Epithelial cell of esophagus (primary cell): ENCODE data around the gene COL8A2.
"Not testable (repeated sequence)": the region's sequence is repeated elsewhere in the genome, so short reads cannot be mapped to it uniquely, and the experiment has no call there.

ENCODE experiments used
- DNase-seq: peaks from one replicate; pipeline ENCODE4 v3.0.0; 2010; ENCODE audit warnings: low read depth
- H3K4me3 ChIP-seq: 2 replicates; pipeline ENCODE4 v1.5.1; 2011; ENCODE audit warnings: mild to moderate bottlenecking, low read length, control low read depth
- TF ChIP-seq, protein P1 (sequence below): IDR thresholded peaks from 2 replicates; pipeline ENCODE4 v1.5.1; 2011; ENCODE audit warnings: low read depth, mild to moderate bottlenecking, low read length, control low read depth, inconsistent platforms; ENCODE audit not compliant: insufficient read depth; ENCODE audit errors: missing control alignments

The COL8A2 gene

DNA sequence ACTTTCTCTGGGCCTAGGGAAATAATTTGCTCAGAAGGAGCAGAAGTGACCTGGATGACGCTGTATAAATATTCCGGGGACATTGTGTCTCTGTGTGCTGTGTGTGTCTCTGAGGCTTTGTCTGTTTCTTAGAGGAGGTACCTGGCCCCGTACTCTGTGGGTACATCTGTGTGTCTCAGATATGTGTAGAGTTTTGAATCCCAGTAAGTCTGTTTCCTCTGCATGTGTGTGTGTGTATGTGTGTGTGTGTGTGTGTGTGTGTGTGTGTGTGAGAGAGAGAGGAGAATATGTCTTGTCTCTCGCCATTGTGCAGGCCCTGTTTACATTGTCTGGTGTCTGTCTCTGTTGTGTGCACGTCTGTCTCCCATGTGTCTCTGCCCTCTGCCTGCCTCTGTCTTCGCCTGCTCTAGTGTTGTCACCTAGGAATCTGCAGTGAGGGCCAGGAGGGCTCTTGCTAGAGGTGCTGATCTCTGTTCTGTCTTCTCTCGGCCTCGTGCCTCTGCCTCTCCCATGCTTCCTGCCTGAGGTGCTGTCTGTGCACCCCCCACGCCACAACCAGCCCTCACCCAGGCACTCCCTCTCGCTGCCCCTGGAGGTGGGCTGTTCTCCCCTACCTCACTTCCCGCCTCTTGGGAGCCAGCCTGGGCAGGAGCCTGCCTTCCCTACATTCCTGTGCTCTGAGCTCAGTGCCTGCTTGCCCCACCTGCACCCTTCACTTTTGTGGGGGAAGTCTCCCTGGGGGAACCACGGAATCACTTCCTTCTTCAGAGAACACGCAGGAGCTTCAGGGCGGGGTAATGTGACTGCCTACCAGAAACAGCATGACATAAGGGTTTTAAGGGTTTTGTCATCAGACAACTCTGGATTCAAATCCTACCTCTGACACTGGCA lies 36.9 kb upstream of the COL8A2 start:
- TF ChIP-seq, protein P1, sequence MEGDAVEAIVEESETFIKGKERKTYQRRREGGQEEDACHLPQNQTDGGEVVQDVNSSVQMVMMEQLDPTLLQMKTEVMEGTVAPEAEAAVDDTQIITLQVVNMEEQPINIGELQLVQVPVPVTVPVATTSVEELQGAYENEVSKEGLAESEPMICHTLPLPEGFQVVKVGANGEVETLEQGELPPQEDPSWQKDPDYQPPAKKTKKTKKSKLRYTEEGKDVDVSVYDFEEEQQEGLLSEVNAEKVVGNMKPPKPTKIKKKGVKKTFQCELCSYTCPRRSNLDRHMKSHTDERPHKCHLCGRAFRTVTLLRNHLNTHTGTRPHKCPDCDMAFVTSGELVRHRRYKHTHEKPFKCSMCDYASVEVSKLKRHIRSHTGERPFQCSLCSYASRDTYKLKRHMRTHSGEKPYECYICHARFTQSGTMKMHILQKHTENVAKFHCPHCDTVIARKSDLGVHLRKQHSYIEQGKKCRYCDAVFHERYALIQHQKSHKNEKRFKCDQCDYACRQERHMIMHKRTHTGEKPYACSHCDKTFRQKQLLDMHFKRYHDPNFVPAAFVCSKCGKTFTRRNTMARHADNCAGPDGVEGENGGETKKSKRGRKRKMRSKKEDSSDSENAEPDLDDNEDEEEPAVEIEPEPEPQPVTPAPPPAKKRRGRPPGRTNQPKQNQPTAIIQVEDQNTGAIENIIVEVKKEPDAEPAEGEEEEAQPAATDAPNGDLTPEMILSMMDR: peak; percentile 11
- DNase-seq: peak; percentile 98
- peak overlapping the region; percentile 39 for H3K4me3 ChIP-seq

DNA sequence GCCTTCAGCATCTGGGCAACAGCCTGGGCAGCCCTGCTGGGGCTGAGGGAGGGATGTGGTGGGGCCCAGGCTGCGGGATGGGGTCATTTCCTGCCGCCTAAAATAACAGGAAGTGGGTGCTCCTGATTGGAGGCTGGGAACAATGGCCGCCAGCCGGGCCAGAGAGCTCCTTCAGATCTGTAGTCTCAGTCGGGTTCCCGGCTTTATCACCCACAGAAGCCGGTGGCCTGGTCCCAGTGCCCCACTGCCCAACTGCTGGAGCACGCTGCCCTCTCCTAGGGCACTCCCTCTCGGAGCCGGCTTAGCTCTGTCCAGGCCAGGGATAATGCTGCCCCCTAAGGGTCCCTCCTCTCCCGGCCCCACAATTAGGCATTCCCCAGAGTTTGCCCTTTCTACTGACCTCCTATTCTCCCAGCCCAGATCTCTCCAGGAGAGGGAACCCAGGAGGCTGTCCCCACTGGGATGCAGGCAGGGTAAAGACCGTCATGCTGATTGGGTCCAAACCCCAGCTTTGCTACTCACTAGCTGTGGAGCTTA lies 36.0 kb upstream of the COL8A2 start:
- peak; percentile 64 for DNase-seq
- H3K4me3 ChIP-seq: peak overlapping the region; percentile 39
- TF ChIP-seq, protein P1: no peak

DNA sequence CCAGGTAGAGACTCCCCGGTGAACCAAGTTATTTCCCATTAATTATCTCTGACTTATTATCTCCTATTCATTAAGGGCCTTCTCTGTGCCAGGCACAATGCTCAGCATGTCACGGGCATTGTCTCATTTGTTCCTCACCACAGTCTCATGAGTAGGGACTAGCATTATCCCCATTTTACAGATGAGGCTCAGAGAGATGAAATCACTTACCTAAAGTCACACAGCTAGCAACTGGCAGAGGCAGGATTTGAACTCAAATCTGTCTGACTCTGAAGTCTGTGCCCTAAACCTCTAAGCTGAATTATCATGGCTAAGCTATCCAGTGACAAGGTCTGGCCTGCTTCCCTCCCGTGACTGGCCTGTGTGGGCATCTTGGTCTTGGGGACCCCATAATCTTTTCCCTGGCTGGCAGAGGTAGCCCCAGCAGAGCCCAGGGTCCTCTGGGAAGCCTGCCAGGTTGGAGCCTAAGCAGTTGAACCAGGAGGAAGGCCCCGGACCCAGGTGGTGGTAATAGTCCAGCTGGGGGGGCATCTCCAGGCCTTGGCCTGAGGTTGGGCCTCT lies 35.4 kb upstream of the COL8A2 start:
- DNase-seq: no peak
- TF ChIP-seq, protein P1: no peak
- H3K4me3 ChIP-seq: peak overlapping the region; percentile 39

DNA sequence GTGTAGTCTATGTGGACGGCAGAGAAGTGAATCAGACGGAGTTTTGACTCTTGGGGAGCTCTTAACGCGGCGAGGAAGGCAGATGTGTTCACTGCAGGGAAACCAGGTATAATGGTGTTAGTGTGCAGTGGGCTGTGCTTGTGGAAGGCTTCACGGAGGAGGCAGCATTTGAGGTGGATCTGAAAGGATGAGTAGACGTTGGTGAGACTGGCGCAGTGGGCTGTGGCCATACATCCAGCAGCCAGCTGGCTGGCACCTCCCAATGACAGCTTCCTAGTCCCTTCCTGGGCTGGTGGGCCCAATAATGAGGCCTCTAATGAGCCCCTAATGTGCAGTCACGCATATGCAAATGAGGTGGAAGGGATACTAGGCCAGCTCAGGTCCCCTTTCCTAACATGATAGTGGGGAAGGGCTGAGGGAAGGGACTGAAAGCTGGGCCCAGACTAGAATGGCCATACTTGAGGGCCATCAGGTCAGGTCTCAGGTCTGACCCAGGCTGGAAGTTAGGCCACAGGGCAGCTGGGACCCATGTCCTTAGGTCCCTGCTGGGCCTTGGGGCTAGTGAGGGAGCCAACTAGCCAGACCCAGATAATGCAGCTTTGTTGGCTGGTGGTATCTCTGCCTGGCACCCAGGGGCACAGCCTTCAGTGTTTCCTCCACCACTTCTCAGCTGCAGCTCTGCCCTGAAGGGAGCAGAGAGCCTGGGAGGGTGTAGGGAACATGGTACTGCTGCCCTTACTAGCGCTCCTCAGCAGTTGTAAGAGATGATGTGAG lies 34.8 kb upstream of the COL8A2 start:
- no peak overlapping the region for H3K4me3 ChIP-seq
- DNase-seq: no peak
- TF ChIP-seq, protein P1: no peak

DNA sequence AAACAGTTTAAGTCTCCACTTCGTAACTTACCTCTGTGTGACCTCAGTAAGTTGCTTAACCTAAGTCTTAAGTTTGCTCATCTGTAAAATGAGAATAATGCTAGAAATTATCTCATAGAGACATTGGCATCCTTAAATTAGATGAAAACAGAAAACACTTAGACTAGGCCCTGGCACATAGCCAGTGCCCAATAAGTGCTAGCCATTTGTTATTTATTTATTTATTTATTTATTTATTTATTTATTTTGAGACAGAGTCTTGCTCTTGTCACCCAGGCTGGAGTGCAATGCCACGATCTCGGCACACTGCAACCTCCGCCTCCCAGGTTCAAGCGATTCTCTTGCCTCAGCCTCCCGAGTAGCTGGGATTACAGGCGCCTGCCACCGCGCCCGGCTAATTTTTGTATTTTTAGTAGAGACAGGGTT lies 33.8 kb upstream of the COL8A2 start:
- not testable (repeated sequence) for DNase-seq, H3K4me3 ChIP-seq

DNA sequence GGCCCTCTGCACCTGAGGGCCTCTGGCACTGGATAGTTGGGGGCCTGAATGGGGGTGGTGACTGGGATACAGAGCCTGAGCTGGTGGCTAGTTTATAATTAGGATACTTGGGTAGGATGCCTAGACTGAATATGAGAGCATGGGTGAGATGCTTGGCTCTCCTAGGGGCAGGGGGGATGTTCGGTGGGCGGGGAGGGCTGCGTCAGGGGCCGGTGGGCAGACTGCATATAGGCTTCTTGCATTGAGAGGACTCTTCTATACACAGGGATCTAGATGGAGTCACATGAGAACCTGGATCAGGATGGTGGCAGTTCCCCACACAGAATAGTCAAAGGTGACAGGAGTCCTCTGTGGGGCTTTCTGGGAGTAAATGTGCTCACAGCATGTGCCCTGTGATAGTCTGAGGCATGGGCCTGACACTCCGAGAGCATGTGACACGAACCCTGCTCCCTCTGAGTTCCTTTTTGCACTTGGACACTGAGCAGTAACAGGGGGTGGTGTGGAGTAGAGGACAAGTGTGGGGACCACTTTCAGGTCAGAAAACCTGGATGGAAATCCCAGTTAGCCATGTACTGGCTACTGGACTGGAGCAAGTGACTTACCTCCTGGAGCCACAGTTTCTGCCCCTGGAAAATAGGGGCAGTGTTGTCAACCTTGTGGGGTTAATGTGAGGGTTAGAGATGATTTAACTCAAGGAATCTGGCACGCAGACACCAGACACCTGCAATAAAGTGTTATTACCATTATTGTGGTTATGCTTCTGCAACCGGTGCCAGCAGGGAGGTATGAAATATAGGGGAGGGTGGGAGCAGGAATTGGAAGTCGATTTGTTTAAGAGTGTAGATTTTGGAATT lies 33.2 kb upstream of the COL8A2 start:
- DNase-seq: no peak
- H3K4me3 ChIP-seq: peak overlapping the region; percentile 93
- TF ChIP-seq, protein P1: no peak
